ENCODE results near the gene DNAI4.

GRCh38 chr1:66927528-66927927 lies 2.9 kb upstream of the DNAI4 start:
- no peak for TF ChIP-seq CTCF (IDR thresholded peaks at IDR 0.05)
- no peak for TF ChIP-seq POLR2A (IDR thresholded peaks at IDR 0.05)

All from Peyer's patch (tissue), 4 donors.